K562 (cell line): ENCODE data around the gene SLC37A4. TPM values are rescaled to one million over a fixed set of nuclear protein-coding genes. Genes with fewer than 3 reads are reported as not detected.

Experiments
- CUX1 ChIP-seq: fragments of 200-800 bp; sonication (Bioruptor generic); IDR thresholded peaks from 2 replicates; pipeline ENCODE4 v1.6.1; 2016; ENCODE audit warnings: missing genetic modification characterization, missing compliant biosample characterization
- E2F1 ChIP-seq: sonication (generic); formaldehyde crosslinking; IDR thresholded peaks from 2 replicates; pipeline ENCODE4 v1.8.1; 2023; ENCODE audit warnings: mild to moderate bottlenecking, missing genetic modification reagents, moderate library complexity
- E2F4 ChIP-seq: sonication (generic); formaldehyde crosslinking; IDR thresholded peaks from 2 replicates; pipeline ENCODE4 v1.8.0; 2022; ENCODE audit warnings: mild to moderate bottlenecking, low read depth, missing genetic modification reagents
- GATAD2B ChIP-seq: fragments of 450-650 bp; IDR thresholded peaks from 2 replicates; pipeline ENCODE4 v1.6.1; 2017; ENCODE audit warnings: mild to moderate bottlenecking, borderline replicate concordance
- HNRNPLL ChIP-seq: fragments of 200-400 bp; formaldehyde crosslinking; IDR thresholded peaks from 2 replicates; pipeline ENCODE4 v1.6.1; 2017; ENCODE audit warnings: low read length, low read depth, mild to moderate bottlenecking; ENCODE audit not compliant: poor library complexity, severe bottlenecking
- MIER1 ChIP-seq: fragments of 450-650 bp; IDR thresholded peaks from 2 replicates; pipeline ENCODE4 v1.6.1; 2016; ENCODE audit warnings: antibody characterized with exemption, mild to moderate bottlenecking, low read depth
- NBN ChIP-seq: fragments of 450-650 bp; IDR thresholded peaks from 2 replicates; pipeline ENCODE4 v1.6.1; 2016; ENCODE audit warnings: low read depth, mild to moderate bottlenecking
- PCBP2 ChIP-seq: fragments of 200-400 bp; formaldehyde crosslinking; IDR thresholded peaks from 2 replicates; pipeline ENCODE4 v1.6.1; 2018; ENCODE audit warnings: low read length, low read depth, mild to moderate bottlenecking, moderate library complexity; ENCODE audit not compliant: poor library complexity, severe bottlenecking
- RBM15 ChIP-seq: fragments of 200-400 bp; formaldehyde crosslinking; IDR thresholded peaks from 2 replicates; pipeline ENCODE4 v1.6.1; 2018; ENCODE audit warnings: mild to moderate bottlenecking, low read length, moderate library complexity; ENCODE audit not compliant: insufficient read depth
- TFAP4 ChIP-seq: sonication (generic); formaldehyde crosslinking; IDR thresholded peaks from 2 replicates; pipeline ENCODE4 v1.8.0; 2022; ENCODE audit warnings: missing genetic modification reagents, mild to moderate bottlenecking, moderate library complexity, borderline replicate concordance
- VEZF1 ChIP-seq: fragments of 200-800 bp; sonication (Bioruptor generic); IDR thresholded peaks from 2 replicates; pipeline ENCODE4 v1.6.1; 2017; ENCODE audit warnings: missing genetic modification characterization, missing compliant biosample characterization
- ZNF408 ChIP-seq: fragments of 250-450 bp; sonication (Bioruptor Pico); IDR thresholded peaks from 2 replicates; pipeline ENCODE4 v1.4.0; 2020; ENCODE audit warnings: low read depth, mild to moderate bottlenecking, moderate library complexity
- ZNF740 ChIP-seq, 3 experiments: fragments of 200-800 bp in 1 of 3; sonication (Bioruptor generic) in 1 of 3; sonication (generic) in 1 of 3; formaldehyde crosslinking in 1 of 3; IDR thresholded peaks; 2 replicates each; pipeline versions ENCODE4 v1.6.1 to v1.8.0; 2016 to 2022; ENCODE audit warnings: mild to moderate bottlenecking in 2 of 3, missing compliant biosample characterization in 2 of 3, missing genetic modification characterization in 2 of 3, missing genetic modification reagents in 1 of 3
- polyA plus RNA-seq, 8 experiments: library from polyadenylated mRNA; depleted of rRNA in 4 of 8; stranded (reverse) in 5 of 8; unstranded in 3 of 8; fragments of >200 nt; fragmentation: Nextera tagmentation in 2 of 8; fragmentation: Illumina TruSeq in 1 of 8; extraction: Ambion mirVana in 2 of 8; extraction: Trizol in 1 of 8; gene quantifications; 2 replicates each; pipeline versions ENCODE4 v1.2.1 to v1.2.3, GENCODE V29; 2011 to 2014; ENCODE audit warnings: inconsistent platforms in 1 of 8, missing spikeins in 1 of 8
- total RNA-seq, 7 experiments: library from RNA; depleted of rRNA in 6 of 7; stranded (reverse); fragments of >200 nt in 6 of 7; fragmentation: Illumina TruSeq in 2 of 7; extraction: Trizol in 2 of 7; gene quantifications; 2 replicates each; pipeline versions ENCODE4 v1.2.1 to v1.2.3, GENCODE V29; 2011 to 2021; ENCODE audit warnings: low replicate concordance in 1 of 7

Gene SLC37A4
- total and polyA plus RNA-seq, 9 of the 15 experiments (the other 6 are each of a cell fraction or from before 2014, with no cell fraction given), result 24.7 to 73.9 (median 40.7) TPM

- TF ChIP-seq CUX1 (CRISPR knock-in tag) (no peak), ZNF740 (CRISPR knock-in tag; IDR thresholded peaks at IDR 0.05) (no peak), ZNF740 (tag; IDR thresholded peaks at IDR 0.05) (no peak), MIER1 (no peak), GATAD2B (no peak), PCBP2 (no peak), ZNF408 (CRISPR knock-in tag) (no peak), HNRNPLL (no peak), TFAP4 (CRISPR knock-in tag) (peak; percentile 84; the same call in 1 of the 2 replicates), VEZF1 (CRISPR knock-in tag) (peak; percentile 53; the same call in 1 of the 2 replicates), NBN (no peak), RBM15 (no peak), E2F1 (CRISPR knock-in tag) (peak; percentile 81; the same call in 1 of the 2 replicates), E2F4 (CRISPR knock-in tag) (no peak)
These were observed 32.9 kb downstream of the SLC37A4 start, which contains the start of gene CENATAC (continued) for GRCh38 chr11:118997627-118998387.
